H1 (cell line): ENCODE data around the gene COLEC11. TPM values are rescaled to one million over a fixed set of nuclear protein-coding genes. Genes with fewer than 3 reads are reported as not detected.

Experiments used
- polyA plus RNA-seq, 7 experiments: library from polyadenylated mRNA; depleted of rRNA in 3 of 7; stranded (reverse) in 5 of 7; unstranded in 2 of 7; fragments of >200 nt in 5 of 7; fragments of 200-250 nt in 2 of 7; gene quantifications; 1 replicate in 5 of 7; 2 replicates in 1 of 7; 4 replicates in 1 of 7; pipeline versions ENCODE4 v1.2.1 to v1.2.3, GENCODE V29; 2011 to 2013; ENCODE audit warnings: missing spikeins in 2 of 7, mixed read lengths in 2 of 7
- small RNA-seq: library from polyadenylated mRNA; stranded (forward); fragments of <200 nt; extraction: miRNeasy Mini kit (QIAGEN cat#:217004); gene quantifications from one replicate; pipeline ENCODE3, GENCODE V24; 2013; ENCODE audit not compliant: insufficient read depth
- total RNA-seq: library from RNA; stranded (reverse); fragmentation: NEBNext Ultra II Directional; extraction: Animal tissue kit (Norgen Biotek cat#: 25700); gene quantifications from 2 replicates; pipeline ENCODE4 v1.2.1, GENCODE V29; 2021

The COLEC11 gene
- total and polyA plus RNA-seq, 2 of the 8 experiments (the other 6 are each of a cell fraction or from before 2014, with no cell fraction given), result 0.47 to 0.80 TPM

Small RNA genes lying within 50 kb of the gene (small RNA-seq; reads per million reads assigned to genes)
- gene TMSB4XP2, result not detected

Other genes starting within 250 kb of the COLEC11 start
- gene EIPR1, start 217.3 kb upstream of the COLEC11 start, total RNA-seq, result 26.2 and 26.3 TPM in 2 replicates
- 54.5 and 56.4 TPM in 2 replicates for gene EIPR1, start 217.3 kb upstream of the COLEC11 start, polyA plus RNA-seq (2011; rRNA removed)
- gene TRAPPC12, start 215.4 kb upstream of the COLEC11 start, total RNA-seq, result 67.3 and 71.8 TPM in 2 replicates
- 35.0 and 48.3 TPM in 2 replicates for gene TRAPPC12, start 215.4 kb upstream of the COLEC11 start, polyA plus RNA-seq (2011; rRNA removed)
- gene ADI1, start 75.6 kb upstream of the COLEC11 start, total RNA-seq, result 32.7 and 40.2 TPM in 2 replicates
- gene ADI1, start 75.6 kb upstream of the COLEC11 start, polyA plus RNA-seq (2011; rRNA removed), result 12.2 and 13.7 TPM in 2 replicates
- gene RNASEH1, start 36.8 kb upstream of the COLEC11 start, total RNA-seq, result 40.8 and 42.7 TPM in 2 replicates
- 11.7 and 13.9 TPM in 2 replicates for gene RNASEH1, start 36.8 kb upstream of the COLEC11 start, polyA plus RNA-seq (2011; rRNA removed)
- 1,867 and 1,891 TPM in 2 replicates for gene RPS7, start 19.9 kb upstream of the COLEC11 start, total RNA-seq
- gene RPS7, start 19.9 kb upstream of the COLEC11 start, polyA plus RNA-seq (2011; rRNA removed), result 765 and 1,314 TPM in 2 replicates
- gene ALLC, start 63.1 kb downstream of the COLEC11 start, total RNA-seq, result not detected in 2 replicates
- not detected in 2 replicates for gene ALLC, start 63.1 kb downstream of the COLEC11 start, polyA plus RNA-seq (2011; rRNA removed)
- gene DCDC2C, start 108.5 kb downstream of the COLEC11 start, total RNA-seq, result not detected in 2 replicates
- gene DCDC2C, start 108.5 kb downstream of the COLEC11 start, polyA plus RNA-seq (2011; rRNA removed), result 0.50 and 0.91 TPM in 2 replicates